Activated T-helper 2 cell treated with anti-CD3 and anti-CD28 coated beads, Interferon-gamma antibody, Interleukin-2, Interleukin-4, amounts not matched to agents 10 μg/mL and 5 μg/mL and 100 μg/mL, durations not matched to agents 14 hours and 24 hours and 36 hours (primary cell): ENCODE data around the gene METTL16. TPM values are rescaled to one million over a fixed set of nuclear protein-coding genes. Genes with fewer than 3 reads are reported as not detected.
A peak's percentile ranks its signal among the peaks of the same experiment; 100 is the strongest.

ENCODE experiments used
- DNase-seq: peaks from one replicate; pipeline ENCODE4 v3.0.0; 2021; ENCODE audit warnings: low spot score
- H3K27ac Mint-ChIP-seq: one replicate; pipeline ENCODE4 v1.8.0; 2021; ENCODE audit warnings: mixed read lengths
- H3K27me3 Mint-ChIP-seq: one replicate; pipeline ENCODE4 v1.8.0; 2021; ENCODE audit warnings: low read depth, mixed read lengths
- H3K36me3 Mint-ChIP-seq: one replicate; pipeline ENCODE4 v1.8.0; 2021; ENCODE audit warnings: low read depth, mixed read lengths
- H3K4me1 Mint-ChIP-seq: one replicate; pipeline ENCODE4 v1.8.0; 2021; ENCODE audit warnings: low read depth, mixed read lengths
- H3K4me3 Mint-ChIP-seq: one replicate; pipeline ENCODE4 v1.8.0; 2021; ENCODE audit warnings: low read depth, mild to moderate bottlenecking, moderate library complexity, mixed read lengths
- H3K9me3 Mint-ChIP-seq: one replicate; pipeline ENCODE4 v1.8.0; 2021; ENCODE audit warnings: mixed read lengths
- intact Hi-C: fragments of 100-400 bp; cut with micrococcal nuclease; formaldehyde crosslinking; loops from one replicate; pipeline ENCODE4 v1.15.1; 2023
- total RNA-seq: library from RNA; stranded (reverse); gene quantifications from 2 replicates; pipeline ENCODE4 v1.2.3, GENCODE V29; 2022

Gene METTL16
- total RNA-seq, 1 donor from 2014 or later = 49.2 TPM

GRCh38 chr17:2400877-2401425 is 110.7 kb downstream of the METTL16 start, which contains the start of gene MNT:
MNT (minus strand) TSS chr17:2401060; CDS start chr17:2400712, 348 bp downstream.
- H3K27me3 Mint-ChIP-seq = no peaks in the 10 kb centered on the region
- H3K27ac Mint-ChIP-seq = peak within 1 kb of the TSS; percentile 99
- intact Hi-C loops = loop anchor here (1.0 to 5.0 kb wide), 5 partner anchors 9 to 529 kb away; partner anchors contain the start of genes PAFAH1B1, SMG6 and SRR
- H3K9me3 Mint-ChIP-seq = no peaks in the 10 kb centered on the region
- peak; percentile 94 for DNase-seq
- peak within 1 kb of the TSS; percentile 98 for H3K4me3 Mint-ChIP-seq
- peaks cover 8% of the 10 kb centered on the region for H3K36me3 Mint-ChIP-seq
- peaks cover 42% of the 10 kb centered on the region for H3K4me1 Mint-ChIP-seq

GRCh38 chr17:2400474-2400866 is 111.2 kb downstream of the METTL16 start:
- no peaks in the 10 kb centered on the region for H3K9me3 Mint-ChIP-seq
- peaks cover 6% of the 10 kb centered on the region for H3K36me3 Mint-ChIP-seq
- peak overlapping the region; percentile 99 for H3K27ac Mint-ChIP-seq
- peaks cover 41% of the 10 kb centered on the region for H3K4me1 Mint-ChIP-seq
- peak overlapping the region; percentile 98 for H3K4me3 Mint-ChIP-seq
- intact Hi-C loops = loop anchor here (2.0 to 5.0 kb wide), 4 partner anchors 98 to 528 kb away; partner anchors contain the start of genes PAFAH1B1, SMG6 and SRR
- DNase-seq = peak; percentile 56
- no peaks in the 10 kb centered on the region for H3K27me3 Mint-ChIP-seq

GRCh38 chr17:2399572-2400473 is 111.9 kb downstream of the METTL16 start:
- DNase-seq = peak; percentile 91
- intact Hi-C loops = loop anchor here (2.0 to 5.0 kb wide), 4 partner anchors 97 to 528 kb away; partner anchors contain the start of genes PAFAH1B1, SMG6 and SRR
- peak overlapping the region; percentile 99 for H3K27ac Mint-ChIP-seq
- no peaks in the 10 kb centered on the region for H3K27me3 Mint-ChIP-seq
- H3K4me1 Mint-ChIP-seq = peaks cover 37% of the 10 kb centered on the region
- peak overlapping the region; percentile 98 for H3K4me3 Mint-ChIP-seq
- H3K36me3 Mint-ChIP-seq = no peaks in the 10 kb centered on the region
- no peaks in the 10 kb centered on the region for H3K9me3 Mint-ChIP-seq

- peak overlapping the region; percentile 98 for H3K4me3 Mint-ChIP-seq
- peak; percentile 46 for DNase-seq
- H3K36me3 Mint-ChIP-seq = no peaks in the 10 kb centered on the region
- peak overlapping the region; percentile 99 for H3K27ac Mint-ChIP-seq
- peaks cover 39% of the 10 kb centered on the region for H3K4me1 Mint-ChIP-seq
- intact Hi-C loops = no loop called here
- H3K9me3 Mint-ChIP-seq = no peaks in the 10 kb centered on the region
- H3K27me3 Mint-ChIP-seq = no peaks in the 10 kb centered on the region
Measured at GRCh38 chr17:2398655-2399571, 112.8 kb downstream of the METTL16 start.

GRCh38 chr17:2398182-2398581 is 113.5 kb downstream of the METTL16 start:
- Mint-ChIP-seq H3K4me1 (peaks cover 39% of the 10 kb centered on the region), H3K36me3 (no peaks in the 10 kb centered on the region), H3K27ac (peak overlapping the region; percentile 77), H3K9me3 (no peaks in the 10 kb centered on the region), H3K27me3 (no peaks in the 10 kb centered on the region), H3K4me3 (peak overlapping the region; percentile 98)
- no peak for DNase-seq
- intact Hi-C loops = no loop called here

GRCh38 chr17:2397247-2398171 is 114.2 kb downstream of the METTL16 start:
- no peaks in the 10 kb centered on the region for H3K36me3 Mint-ChIP-seq
- no peaks in the 10 kb centered on the region for H3K27me3 Mint-ChIP-seq
- H3K4me3 Mint-ChIP-seq = peak overlapping the region; percentile 98
- H3K9me3 Mint-ChIP-seq = no peaks in the 10 kb centered on the region
- peaks cover 36% of the 10 kb centered on the region for H3K4me1 Mint-ChIP-seq
- DNase-seq = no peak
- peak overlapping the region; percentile 77 for H3K27ac Mint-ChIP-seq
- intact Hi-C loops = no loop called here

GRCh38 chr17:2396568-2397246 is 115.0 kb downstream of the METTL16 start:
- peak overlapping the region; percentile 77 for H3K27ac Mint-ChIP-seq
- peaks cover 5% of the 10 kb centered on the region for H3K36me3 Mint-ChIP-seq
- peaks cover 40% of the 10 kb centered on the region for H3K4me1 Mint-ChIP-seq
- H3K9me3 Mint-ChIP-seq = no peaks in the 10 kb centered on the region
- H3K27me3 Mint-ChIP-seq = no peaks in the 10 kb centered on the region
- intact Hi-C loops = no loop called here
- peak; percentile 67 for DNase-seq
- H3K4me3 Mint-ChIP-seq = peak overlapping the region; percentile 50

- peaks cover 9% of the 10 kb centered on the region for H3K36me3 Mint-ChIP-seq
- intact Hi-C loops = no loop called here
Measured at GRCh38 chr17:2396192-2396567, 115.5 kb downstream of the METTL16 start.

GRCh38 chr17:2395258-2396181 is 116.2 kb downstream of the METTL16 start:
- H3K27ac Mint-ChIP-seq = peak overlapping the region; percentile 54
- intact Hi-C loops = no loop called here
- H3K4me1 Mint-ChIP-seq = peaks cover 46% of the 10 kb centered on the region

More at GRCh38 chr17:2396192-2396567, 115.5 kb downstream of the METTL16 start:
- DNase-seq = no peak
- Mint-ChIP-seq H3K27me3 (no peaks in the 10 kb centered on the region), H3K4me3 (peak overlapping the region; percentile 59), H3K27ac (peak overlapping the region; percentile 54), H3K4me1 (peaks cover 45% of the 10 kb centered on the region), H3K9me3 (no peaks in the 10 kb centered on the region)

GRCh38 chr17:2394775-2395201 is 116.9 kb downstream of the METTL16 start:
- Mint-ChIP-seq H3K27ac (peak overlapping the region; percentile 91), H3K27me3 (no peaks in the 10 kb centered on the region), H3K9me3 (no peaks in the 10 kb centered on the region), H3K4me3 (peak overlapping the region; percentile 45), H3K4me1 (peaks cover 46% of the 10 kb centered on the region), H3K36me3 (peaks cover 13% of the 10 kb centered on the region)
- intact Hi-C loops = no loop called here
- DNase-seq = no peak

More at GRCh38 chr17:2395258-2396181, 116.2 kb downstream of the METTL16 start:
- no peak for DNase-seq
- Mint-ChIP-seq H3K9me3 (no peaks in the 10 kb centered on the region), H3K27me3 (no peaks in the 10 kb centered on the region), H3K4me3 (peak overlapping the region; percentile 59), H3K36me3 (peaks cover 9% of the 10 kb centered on the region)
